NCI-H2081 (cell line): ENCODE data around the gene CHST9.
"Not testable (repeated sequence)": the region's sequence is repeated elsewhere in the genome, so short reads cannot be mapped to it uniquely, and the experiment has no call there.

Source experiments
- DNase-seq, 2 experiments: peaks; one replicate each; lab custom pipeline; 2025; lab: John Stamatoyannopoulos, UW

The CHST9 gene

DNA sequence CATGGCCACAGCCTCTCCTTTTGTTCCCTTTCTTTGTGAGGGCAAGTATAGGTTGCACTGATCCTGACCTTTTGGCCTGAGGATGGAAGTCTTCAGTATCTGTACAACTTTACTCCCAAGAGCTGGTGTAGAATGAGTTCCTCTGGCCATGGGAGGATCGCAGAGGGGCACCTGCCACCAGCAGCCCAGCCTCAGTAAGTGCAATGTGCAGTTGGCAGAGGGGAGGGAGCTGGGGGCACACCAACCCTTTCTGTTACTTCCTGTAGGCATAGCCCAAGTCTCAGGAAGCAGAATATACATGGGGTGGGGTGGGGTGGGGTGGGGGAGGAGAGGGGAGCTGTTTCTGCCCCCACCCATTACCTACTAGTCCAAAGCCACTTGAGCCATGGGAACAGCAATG is 254.5 kb downstream of the CHST9 start:
- no peak for DNase-seq

DNA sequence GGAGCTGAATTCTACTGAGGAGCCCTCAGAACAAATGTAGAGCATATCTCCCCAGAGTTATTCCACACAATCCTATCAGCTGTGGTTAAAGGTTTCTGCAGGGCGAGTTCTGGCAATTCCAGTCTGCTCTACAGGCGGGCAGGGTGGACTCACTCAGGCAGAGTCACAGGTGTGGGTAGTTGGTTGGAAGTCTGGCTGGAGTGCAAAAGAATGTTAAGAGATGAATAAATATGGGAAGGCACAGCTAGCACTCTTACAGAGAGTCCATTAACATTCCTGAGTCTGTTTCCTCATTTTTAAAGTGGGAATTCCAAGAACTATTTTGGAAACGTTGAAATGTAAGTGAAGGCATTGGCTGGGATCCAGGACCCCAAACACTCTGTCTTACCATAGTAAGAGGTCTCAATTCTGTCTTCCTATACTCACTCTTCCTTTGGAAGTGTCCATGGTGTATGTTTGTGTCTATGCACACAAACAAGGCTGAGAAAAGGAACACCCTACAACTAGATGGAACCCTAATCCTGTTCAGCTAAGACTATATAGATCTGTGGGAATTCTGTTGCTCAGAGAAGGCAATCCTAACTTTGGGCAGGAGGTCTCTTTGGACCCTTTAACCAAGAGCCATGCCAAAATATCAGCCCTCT is 256.3 kb downstream of the CHST9 start:
- DNase-seq: no peak

DNA sequence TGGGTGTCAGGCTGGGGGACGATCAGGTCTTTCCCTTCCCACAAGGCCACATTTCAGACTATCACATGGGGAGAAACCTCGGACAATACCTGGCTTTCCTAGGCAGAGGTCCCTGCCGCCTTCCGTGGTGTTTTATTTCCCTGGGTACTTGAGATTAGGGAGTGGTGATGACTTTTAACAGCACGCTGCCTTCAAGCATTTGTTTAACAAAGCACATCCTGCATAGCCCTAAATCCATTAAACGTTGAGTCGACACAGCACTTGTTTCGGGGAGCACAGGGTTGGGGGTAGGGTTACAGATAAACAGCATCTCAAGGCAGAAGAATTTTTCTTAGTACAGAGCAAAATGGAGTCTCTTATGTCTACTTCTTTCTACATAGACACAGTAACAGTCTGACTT is 257.3 kb downstream of the CHST9 start:
- not testable (repeated sequence) for DNase-seq

DNA sequence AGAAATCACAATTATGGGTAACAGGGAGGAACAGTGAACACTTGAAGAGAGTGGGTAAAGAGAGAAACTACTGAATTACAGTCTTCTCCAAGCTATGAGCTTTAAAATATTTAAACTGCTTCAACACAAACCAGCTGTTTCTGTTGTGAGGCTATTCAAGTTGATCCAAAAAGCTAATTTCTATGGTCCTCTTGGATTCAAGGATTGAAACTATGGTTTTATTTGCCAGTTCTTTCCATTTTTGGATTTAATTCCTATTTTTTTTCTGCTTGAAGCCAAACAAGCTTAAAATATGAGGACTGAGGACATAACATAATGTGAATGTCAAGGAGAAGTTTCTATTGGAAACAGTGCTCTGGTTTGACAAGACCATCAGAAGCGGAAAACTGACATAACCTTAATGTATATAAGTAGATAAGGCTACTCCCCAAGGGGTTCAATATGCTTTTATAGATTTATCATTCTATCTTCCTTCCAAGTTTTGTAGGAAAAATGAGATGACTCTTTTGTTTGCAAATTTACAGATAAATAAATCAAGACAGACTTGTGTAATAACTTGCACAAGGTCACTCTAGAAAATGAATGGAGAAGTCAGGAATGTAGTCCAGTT is 258.9 kb downstream of the CHST9 start:
- no peak for DNase-seq

DNA sequence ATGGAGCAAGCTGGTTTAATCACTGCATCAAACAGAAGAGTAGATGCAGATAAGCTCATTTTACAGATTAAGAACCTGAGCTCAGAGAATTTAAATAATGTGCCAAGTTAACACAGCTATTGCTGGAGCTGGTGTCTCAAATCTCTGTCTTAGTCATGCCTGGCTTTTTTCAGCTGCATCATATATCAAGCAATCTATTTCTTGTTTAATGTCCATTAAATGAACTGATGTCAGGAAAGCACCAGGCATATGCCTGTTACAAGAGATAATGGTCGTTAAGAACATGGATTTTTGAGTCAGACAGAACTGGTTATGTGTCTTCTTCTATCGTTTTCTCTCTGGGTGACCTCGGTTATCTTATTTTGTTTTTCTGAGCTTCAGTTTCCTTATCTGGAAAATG is 259.8 kb downstream of the CHST9 start:
- no peak for DNase-seq

GRCh38 chr18:26922313-26922712 is 262.8 kb downstream of the CHST9 start:
- DNase-seq: no peak

GRCh38 chr18:26920644-26921043 is 264.5 kb downstream of the CHST9 start:
- no peak for DNase-seq

DNA sequence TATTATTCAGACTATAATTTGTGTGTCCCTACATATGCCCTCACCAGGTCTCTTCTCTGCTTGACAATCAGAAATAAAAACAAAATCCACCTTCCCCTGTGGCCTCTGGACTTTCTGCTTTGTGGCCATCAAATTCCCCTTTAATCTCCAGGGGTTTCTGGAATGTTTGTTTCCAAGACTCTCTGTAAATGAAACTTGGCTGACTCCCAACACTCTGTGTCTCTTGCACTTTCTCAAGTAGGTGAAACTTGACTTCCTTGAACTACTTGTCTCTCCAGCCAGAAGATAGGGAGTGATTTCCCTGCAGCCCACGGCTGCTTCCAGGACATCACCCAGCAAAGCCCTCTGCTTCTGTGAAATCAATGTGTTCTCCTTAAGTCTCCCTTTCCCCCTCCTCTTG is 265.5 kb downstream of the CHST9 start:
- DNase-seq: no peak

- no peak for DNase-seq
Measured at GRCh38 chr18:26919201-26919600, 265.9 kb downstream of the CHST9 start.

GRCh38 chr18:26911840-26912239 is 273.3 kb downstream of the CHST9 start:
- DNase-seq: no peak

- no peak for DNase-seq
Measured at GRCh38 chr18:26909599-26910290, 275.4 kb downstream of the CHST9 start.

- no peak for DNase-seq
Measured at GRCh38 chr18:26908906-26909305, 276.2 kb downstream of the CHST9 start.

GRCh38 chr18:26902291-26902690 is 282.8 kb downstream of the CHST9 start:
- DNase-seq: no peak

DNA sequence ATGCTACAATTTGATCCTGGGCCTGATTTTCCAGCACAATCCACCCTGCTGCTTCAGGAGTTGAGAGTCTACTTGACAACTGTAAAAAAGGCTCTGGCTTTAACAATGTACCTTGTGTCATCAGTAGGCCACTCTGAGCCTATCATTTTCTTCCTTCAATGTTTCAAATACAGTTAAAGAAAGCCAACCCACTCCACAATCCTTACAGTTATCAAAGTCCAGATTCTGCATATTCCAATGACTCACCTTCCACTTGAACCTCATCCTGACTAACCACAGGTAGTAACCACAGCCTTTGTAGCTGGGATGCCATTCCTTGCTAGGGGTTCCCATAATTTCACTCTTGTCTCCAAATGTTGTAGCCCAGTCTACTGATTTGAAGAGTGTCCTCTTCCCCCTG is 284.1 kb downstream of the CHST9 start:
- DNase-seq: no peak

DNA sequence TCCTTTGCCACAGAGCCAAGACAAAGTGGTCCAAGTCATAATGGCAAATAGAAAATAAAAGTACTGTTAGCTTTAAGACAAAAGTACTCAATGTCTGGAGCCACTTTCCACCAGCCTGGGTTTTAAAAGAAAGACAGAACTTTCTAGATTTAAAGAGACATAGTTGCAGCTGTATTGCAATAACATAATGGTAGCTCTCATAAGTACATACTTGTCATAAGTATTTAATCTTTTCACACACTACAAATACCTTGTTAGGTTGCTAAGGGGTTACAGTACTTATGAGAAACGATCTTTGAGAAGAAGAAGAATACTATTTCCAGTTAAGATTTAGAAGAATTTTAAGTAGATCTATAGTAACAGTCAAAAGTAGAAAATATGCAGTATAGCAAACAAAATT is 290.7 kb downstream of the CHST9 start:
- DNase-seq: no peak

GRCh38 chr18:26893996-26894395 is 291.1 kb downstream of the CHST9 start:
- DNase-seq: no peak

GRCh38 chr18:26888259-26888658 is 296.8 kb downstream of the CHST9 start:
- no peak for DNase-seq

DNA sequence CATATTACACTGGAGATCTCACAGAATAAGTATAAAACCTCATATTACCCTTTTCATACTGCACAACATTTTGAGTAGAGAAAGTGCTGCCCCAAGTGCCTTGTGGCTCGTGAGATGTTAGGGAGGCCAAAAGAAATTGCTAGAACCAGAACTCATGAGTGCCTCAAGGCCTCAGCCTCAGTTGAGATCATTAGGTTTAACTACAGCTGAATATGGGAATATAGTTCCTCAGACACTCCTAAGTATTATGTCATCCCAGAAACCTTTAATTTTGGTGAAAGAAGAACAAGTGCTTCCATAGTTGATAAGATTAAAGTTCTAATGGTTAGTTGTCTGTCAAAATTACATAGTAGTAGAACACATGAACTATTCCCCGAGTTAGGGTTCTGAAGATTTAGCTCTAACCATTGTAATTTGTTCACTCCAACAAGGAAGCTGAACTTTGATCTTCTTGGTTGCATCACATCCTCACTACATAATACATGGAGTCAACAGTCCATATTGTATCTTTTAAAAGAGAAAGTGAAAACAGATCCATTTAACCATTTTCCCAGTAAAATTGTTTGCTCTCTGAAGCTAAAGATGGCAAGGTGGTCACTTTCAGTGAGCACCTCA is 310.0 kb downstream of the CHST9 start:
- DNase-seq: no peak

DNA sequence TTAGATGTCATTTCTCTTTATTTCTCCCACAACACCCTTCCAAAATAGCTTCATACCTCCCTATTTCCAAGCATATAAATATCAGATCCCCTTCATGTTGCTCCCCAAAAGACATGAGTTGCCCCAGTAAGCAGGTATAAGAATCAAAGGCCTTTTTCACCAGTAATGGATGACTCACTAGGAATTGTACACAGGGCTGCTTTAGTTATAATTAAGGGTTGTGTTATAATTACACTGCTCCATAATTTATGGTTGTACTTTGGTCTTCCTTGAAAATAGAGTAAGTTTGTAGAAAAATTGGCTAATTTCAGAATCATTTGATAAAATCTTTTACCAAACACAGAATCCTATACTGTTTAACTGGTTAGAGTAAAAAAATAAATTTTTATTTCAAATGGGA is 310.8 kb downstream of the CHST9 start:
- DNase-seq: peak in 1 of 2 experiments; percentile 29

GRCh38 chr18:26869640-26870039 is 315.5 kb downstream of the CHST9 start:
- DNase-seq: no peak

- no peak for DNase-seq
Measured at GRCh38 chr18:26868968-26869586, 316.0 kb downstream of the CHST9 start.

- DNase-seq: no peak
Measured at GRCh38 chr18:26867471-26867870, 317.6 kb downstream of the CHST9 start.

DNA sequence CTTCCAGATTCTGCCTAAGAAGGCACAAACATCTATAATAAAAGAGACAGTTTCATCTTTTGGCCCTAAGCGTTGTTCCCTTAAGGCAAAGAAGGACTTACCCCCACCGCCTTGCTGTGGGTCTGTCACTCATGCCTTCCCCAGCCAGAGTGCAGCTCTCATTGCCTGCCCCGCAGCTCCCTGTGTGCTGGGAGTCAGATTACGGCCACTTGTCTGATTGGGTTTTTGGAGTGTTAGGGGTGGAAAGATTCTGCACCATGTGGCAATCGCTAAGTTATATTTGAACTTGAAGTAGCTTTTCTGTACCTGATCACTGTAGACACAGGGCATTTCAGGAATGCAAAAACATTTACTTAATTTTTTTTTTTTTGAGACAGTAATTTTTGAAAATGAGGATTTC is 319.6 kb downstream of the CHST9 start, which contains the start of gene AQP4:
AQP4 (minus strand) TSS at position 151 of the 400 bp plus-strand sequence; CDS start at position 133, 18 bp downstream.
- DNase-seq: no peak
